NOMO-1 (cell line): Measurements from ENCODE around the gene CXorf51B.
"Not testable (repeated sequence)": the region's sequence is repeated elsewhere in the genome, so short reads cannot be mapped to it uniquely, and the experiment has no call there.

Source experiments
- DNase-seq, 2 experiments: peaks; one replicate each; lab custom pipeline; 2025; ENCODE audit not compliant: unreplicated experiment in 2 of 2; lab: John Stamatoyannopoulos, UW

Gene CXorf51B

DNA sequence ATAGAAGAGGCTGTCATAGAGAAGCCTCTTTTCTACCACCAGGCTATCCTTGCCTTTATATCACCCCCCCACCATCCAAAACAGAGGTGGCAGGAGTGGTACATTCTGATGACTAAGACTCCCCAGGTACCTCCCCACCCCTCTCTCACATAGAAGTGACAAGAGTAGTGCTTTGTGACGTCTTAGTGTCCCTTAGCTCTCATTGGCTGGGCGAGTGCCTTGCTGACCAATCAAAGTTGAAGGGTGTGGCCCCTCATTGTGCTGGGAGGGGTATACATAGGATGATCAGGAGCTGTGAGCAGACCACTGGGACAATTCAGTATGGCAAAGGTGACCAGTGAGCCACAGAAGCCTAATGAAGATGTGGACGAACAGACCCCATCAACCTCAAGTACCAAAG lies at the start of gene CXorf51B:
TSS of gene CXorf51B (plus strand) at position 301 of the 400 bp plus-strand sequence. CDS start at position 322, 21 bp downstream.
- DNase-seq = not testable (repeated sequence)

GRCh38 chrX:146814644-146815043 lies 5.1 kb downstream of the CXorf51B start, which contains the start of gene CXorf51A:
TSS of gene CXorf51A (minus strand) at chrX:146814744. CDS start at chrX:146814723, 21 bp downstream.
- not testable (repeated sequence) for DNase-seq

DNA sequence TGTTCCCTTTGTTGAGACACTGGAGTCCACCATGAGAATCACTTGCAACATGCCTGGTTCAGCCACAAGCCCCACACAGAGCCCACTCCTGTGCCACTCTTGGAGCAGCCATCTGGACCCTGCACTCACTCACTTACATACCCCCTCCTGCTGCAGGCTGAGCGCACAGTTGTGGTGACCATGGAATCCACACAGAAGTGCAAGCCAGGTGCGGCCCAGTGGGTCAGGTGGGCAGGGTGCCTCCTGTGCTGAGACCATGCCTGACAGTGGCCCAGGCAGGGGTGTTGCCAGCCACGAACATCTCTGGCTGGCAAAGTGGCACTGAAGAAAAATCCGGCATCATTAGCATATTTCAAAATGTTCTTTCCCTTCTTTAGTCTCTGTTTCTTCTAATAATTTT lies 22.4 kb downstream of the CXorf51B start:
- DNase-seq = no peak

DNA sequence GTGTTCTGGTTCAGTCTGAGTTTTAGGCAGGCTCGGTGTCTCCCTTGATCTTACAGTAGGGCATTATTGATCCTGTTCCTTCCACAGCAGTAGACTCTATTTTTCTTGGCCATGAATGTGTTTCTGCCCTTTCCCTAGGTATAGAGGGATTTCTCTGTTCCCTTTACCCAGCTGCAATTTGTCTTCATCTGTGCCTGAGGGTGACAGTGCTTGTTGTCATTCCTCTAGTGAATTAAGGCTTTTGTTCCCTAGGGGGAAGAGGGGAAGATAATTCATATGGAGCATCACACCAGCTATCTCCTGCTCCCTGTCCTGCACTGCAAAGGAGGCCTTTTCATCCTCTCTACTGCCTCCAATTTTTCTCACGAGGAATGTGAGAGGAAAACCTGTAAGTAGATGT lies 44.7 kb downstream of the CXorf51B start:
- DNase-seq = no peak
